ENCODE measurements around the gene IL13RA1. TPM values are rescaled to one million over a fixed set of nuclear protein-coding genes. Genes with fewer than 3 reads are reported as not detected.

IL13RA1 gene
- total and polyA plus RNA-seq, 2 of the 13 experiments (the other 11 are each of a cell fraction or from before 2014, with no cell fraction given), result 56.6 to 73.5 TPM

DNA sequence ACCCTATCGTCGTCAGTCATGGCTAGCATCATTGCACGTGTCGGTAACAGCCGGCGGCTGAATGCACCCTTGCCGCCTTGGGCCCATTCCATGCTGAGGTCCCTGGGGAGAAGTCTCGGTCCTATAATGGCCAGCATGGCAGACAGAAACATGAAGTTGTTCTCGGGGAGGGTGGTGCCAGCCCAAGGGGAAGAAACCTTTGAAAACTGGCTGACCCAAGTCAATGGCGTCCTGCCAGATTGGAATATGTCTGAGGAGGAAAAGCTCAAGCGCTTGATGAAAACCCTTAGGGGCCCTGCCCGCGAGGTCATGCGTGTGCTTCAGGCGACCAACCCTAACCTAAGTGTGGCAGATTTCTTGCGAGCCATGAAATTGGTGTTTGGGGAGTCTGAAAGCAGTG lies 97.8 kb downstream of the IL13RA1 start:
- no peak for ATAC-seq
- Histone ChIP-seq H3K9me3 (ENCODE audit: low read length) (no peaks in the 10 kb centered on the region), H3K4me1 (ENCODE audit: insufficient read depth, low read length) (no peaks in the 10 kb centered on the region), H3K4me3 (replicated peaks in 1 of 3; ENCODE audit: insufficient read depth in 1 of 3, low read depth in 2 of 3, low read length in 3 of 3) (no peak overlapping the region), H2AFZ (ENCODE audit: low read length) (no peak overlapping the region), H3K9ac (ENCODE audit: insufficient read depth, low read depth, low read length) (no peak overlapping the region), H3K36me3 (replicated peaks in 1 of 2; ENCODE audit: control insufficient read depth in 1 of 2, insufficient read depth in 2 of 2, low read length in 2 of 2) (no peaks in the 10 kb centered on the region), H3K79me2 (ENCODE audit: insufficient read depth, low read length) (no peaks in the 10 kb centered on the region), H3K4me2 (ENCODE audit: low read depth, low read length) (no peak overlapping the region), H4K20me1 (ENCODE audit: insufficient read depth, low read length) (no peaks in the 10 kb centered on the region), H3K27me3 (ENCODE audit: control insufficient read depth in 1 of 2, insufficient read depth in 2 of 2, low read length in 2 of 2) (peaks cover 2 to 6% of the 10 kb centered on the region in 2 experiments; a peak in 1 of 5 replicates), H3K27ac (ENCODE audit: extremely low read length, insufficient read depth, low read length) (no peak overlapping the region)
- no peak for DNase-seq (ENCODE audit: low spot score)
- whole genome bisulfite sequencing (ENCODE audit: low lambda C conversion rate), result 85% methylated on average over 7 of the region's 16 CpGs
- no TSS peak for BruUV-seq (replicated peaks)
- ChIA-PET CTCF (ENCODE audit: low intra/inter-chr PET ratio, low total read pairs) (no interaction called here), POLR2A (no interaction called here)
- intact Hi-C loops (cut with micrococcal nuclease; ENCODE audit: unreplicated experiment) (no loop called here), in situ Hi-C loops (cut with HindIII; ENCODE audit: extremely low pct_ligation_motif_present, low pct_unique_long_range_greater_than_20kb) (no loop called here)
- FAIRE-seq, result no peak
- TF ChIP-seq ZNF335 (CRISPR knock-in tag; IDR thresholded peaks at IDR 0.05) (no peak), HOXA7 (CRISPR knock-in tag; IDR thresholded peaks at IDR 0.05) (no peak), SIN3B (IDR thresholded peaks at IDR 0.05; ENCODE audit: low read length) (no peak), U2AF1 (optimal IDR thresholded peaks at IDR 0.05; ENCODE audit: low read depth, low read length) (no peak), MAFF (IDR thresholded peaks at IDR 0.05; ENCODE audit: low read depth, low read length) (no peak), SMAD1 (CRISPR knock-in tag; IDR thresholded peaks at IDR 0.05; ENCODE audit: borderline replicate concordance, low read depth) (no peak), ZNF776 (CRISPR knock-in tag; IDR thresholded peaks at IDR 0.05) (no peak), ZNF431 (CRISPR knock-in tag; IDR thresholded peaks at IDR 0.05; ENCODE audit: borderline replicate concordance, low read depth) (no peak), SIX1 (CRISPR knock-in tag; IDR thresholded peaks at IDR 0.05; ENCODE audit: borderline replicate concordance) (no peak), ZNF552 (CRISPR knock-in tag; IDR thresholded peaks at IDR 0.05; ENCODE audit: borderline replicate concordance) (no peak), ZNF563 (CRISPR knock-in tag; IDR thresholded peaks at IDR 0.05) (no peak)
- TF ChIP-seq, protein P1, sequence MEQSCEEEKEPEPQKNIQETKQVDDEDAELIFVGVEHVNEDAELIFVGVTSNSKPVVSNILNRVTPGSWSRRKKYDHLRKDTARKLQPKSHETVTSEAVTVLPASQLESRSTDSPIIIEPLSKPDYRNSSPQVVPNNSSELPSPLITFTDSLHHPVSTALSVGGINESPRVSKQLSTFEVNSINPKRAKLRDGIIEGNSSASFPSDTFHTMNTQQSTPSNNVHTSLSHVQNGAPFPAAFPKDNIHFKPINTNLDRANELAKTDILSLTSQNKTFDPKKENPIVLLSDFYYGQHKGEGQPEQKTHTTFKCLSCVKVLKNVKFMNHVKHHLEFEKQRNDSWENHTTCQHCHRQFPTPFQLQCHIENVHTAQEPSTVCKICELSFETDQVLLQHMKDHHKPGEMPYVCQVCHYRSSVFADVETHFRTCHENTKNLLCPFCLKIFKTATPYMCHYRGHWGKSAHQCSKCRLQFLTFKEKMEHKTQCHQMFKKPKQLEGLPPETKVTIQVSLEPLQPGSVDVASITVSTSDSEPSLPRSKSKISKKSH (CRISPR knock-in tag; IDR thresholded peaks at IDR 0.05; ENCODE audit: borderline replicate concordance), result no peak
- TF ChIP-seq, protein P2, sequence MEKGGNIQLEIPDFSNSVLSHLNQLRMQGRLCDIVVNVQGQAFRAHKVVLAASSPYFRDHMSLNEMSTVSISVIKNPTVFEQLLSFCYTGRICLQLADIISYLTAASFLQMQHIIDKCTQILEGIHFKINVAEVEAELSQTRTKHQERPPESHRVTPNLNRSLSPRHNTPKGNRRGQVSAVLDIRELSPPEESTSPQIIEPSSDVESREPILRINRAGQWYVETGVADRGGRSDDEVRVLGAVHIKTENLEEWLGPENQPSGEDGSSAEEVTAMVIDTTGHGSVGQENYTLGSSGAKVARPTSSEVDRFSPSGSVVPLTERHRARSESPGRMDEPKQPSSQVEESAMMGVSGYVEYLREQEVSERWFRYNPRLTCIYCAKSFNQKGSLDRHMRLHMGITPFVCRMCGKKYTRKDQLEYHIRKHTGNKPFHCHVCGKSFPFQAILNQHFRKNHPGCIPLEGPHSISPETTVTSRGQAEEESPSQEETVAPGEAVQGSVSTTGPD (CRISPR knock-in tag; IDR thresholded peaks at IDR 0.05), result no peak
- TF ChIP-seq, protein P3, sequence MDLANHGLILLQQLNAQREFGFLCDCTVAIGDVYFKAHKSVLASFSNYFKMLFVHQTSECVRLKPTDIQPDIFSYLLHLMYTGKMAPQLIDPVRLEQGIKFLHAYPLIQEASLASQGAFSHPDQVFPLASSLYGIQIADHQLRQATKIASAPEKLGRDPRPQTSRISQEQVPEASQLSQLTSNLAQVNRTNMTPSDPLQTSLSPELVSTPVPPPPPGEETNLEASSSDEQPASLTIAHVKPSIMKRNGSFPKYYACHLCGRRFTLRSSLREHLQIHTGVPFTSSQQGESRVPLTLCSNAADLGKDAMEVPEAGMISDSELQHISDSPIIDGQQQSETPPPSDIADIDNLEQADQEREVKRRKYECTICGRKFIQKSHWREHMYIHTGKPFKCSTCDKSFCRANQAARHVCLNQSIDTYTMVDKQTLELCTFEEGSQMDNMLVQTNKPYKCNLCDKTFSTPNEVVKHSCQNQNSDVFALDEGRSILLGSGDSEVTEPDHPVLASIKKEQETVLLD (CRISPR knock-in tag; IDR thresholded peaks at IDR 0.05; ENCODE audit: low read depth), result no peak
- TF ChIP-seq, protein P4, sequence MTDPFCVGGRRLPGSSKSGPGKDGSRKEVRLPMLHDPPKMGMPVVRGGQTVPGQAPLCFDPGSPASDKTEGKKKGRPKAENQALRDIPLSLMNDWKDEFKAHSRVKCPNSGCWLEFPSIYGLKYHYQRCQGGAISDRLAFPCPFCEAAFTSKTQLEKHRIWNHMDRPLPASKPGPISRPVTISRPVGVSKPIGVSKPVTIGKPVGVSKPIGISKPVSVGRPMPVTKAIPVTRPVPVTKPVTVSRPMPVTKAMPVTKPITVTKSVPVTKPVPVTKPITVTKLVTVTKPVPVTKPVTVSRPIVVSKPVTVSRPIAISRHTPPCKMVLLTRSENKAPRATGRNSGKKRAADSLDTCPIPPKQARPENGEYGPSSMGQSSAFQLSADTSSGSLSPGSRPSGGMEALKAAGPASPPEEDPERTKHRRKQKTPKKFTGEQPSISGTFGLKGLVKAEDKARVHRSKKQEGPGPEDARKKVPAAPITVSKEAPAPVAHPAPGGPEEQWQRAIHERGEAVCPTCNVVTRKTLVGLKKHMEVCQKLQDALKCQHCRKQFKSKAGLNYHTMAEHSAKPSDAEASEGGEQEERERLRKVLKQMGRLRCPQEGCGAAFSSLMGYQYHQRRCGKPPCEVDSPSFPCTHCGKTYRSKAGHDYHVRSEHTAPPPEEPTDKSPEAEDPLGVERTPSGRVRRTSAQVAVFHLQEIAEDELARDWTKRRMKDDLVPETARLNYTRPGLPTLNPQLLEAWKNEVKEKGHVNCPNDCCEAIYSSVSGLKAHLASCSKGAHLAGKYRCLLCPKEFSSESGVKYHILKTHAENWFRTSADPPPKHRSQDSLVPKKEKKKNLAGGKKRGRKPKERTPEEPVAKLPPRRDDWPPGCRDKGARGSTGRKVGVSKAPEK (CRISPR knock-in tag; IDR thresholded peaks at IDR 0.05; ENCODE audit: borderline replicate concordance), result no peak
- TF ChIP-seq, protein P5, sequence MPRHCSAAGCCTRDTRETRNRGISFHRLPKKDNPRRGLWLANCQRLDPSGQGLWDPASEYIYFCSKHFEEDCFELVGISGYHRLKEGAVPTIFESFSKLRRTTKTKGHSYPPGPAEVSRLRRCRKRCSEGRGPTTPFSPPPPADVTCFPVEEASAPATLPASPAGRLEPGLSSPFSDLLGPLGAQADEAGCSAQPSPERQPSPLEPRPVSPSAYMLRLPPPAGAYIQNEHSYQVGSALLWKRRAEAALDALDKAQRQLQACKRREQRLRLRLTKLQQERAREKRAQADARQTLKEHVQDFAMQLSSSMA (CRISPR knock-in tag; IDR thresholded peaks at IDR 0.05), result no peak
